SKM-1 (cell line): ENCODE measurements around the gene CILP.
A peak's percentile ranks its signal among the peaks of the same experiment; 100 is the strongest.
"Not testable (repeated sequence)": the region's sequence is repeated elsewhere in the genome, so short reads cannot be mapped to it uniquely, and the experiment has no call there.

Experiments
- DNase-seq: peaks from one replicate; lab custom pipeline; 2025; ENCODE audit not compliant: unreplicated experiment; lab: John Stamatoyannopoulos, UW

The CILP gene

GRCh38 chr15:65194826-65195547 is 16.3 kb downstream of the CILP start:
- DNase-seq = no peak

GRCh38 chr15:65192016-65192415 is 19.3 kb downstream of the CILP start:
- no peak for DNase-seq

- DNase-seq = peak; percentile 29
Observed at GRCh38 chr15:65189102-65189740, 22.1 kb downstream of the CILP start.

GRCh38 chr15:65188472-65188871 is 22.8 kb downstream of the CILP start:
- DNase-seq = not testable (repeated sequence)

GRCh38 chr15:65184868-65185717 is 26.2 kb downstream of the CILP start, which contains the start of gene CLPX:
Gene CLPX (minus strand): TSS chr15:65185342. CDS start chr15:65185153, 189 bp downstream.
- peak; percentile 73 for DNase-seq

GRCh38 chr15:65184305-65184867 is 26.9 kb downstream of the CILP start:
- DNase-seq = no peak

- no peak for DNase-seq
Observed at GRCh38 chr15:65183865-65184159, 27.5 kb downstream of the CILP start.

- no peak for DNase-seq
Observed at GRCh38 chr15:65182538-65182937, 28.7 kb downstream of the CILP start.

GRCh38 chr15:65181582-65182353 is 29.5 kb downstream of the CILP start:
- DNase-seq = not testable (repeated sequence)

- no peak for DNase-seq
Observed at GRCh38 chr15:65180167-65180566, 31.1 kb downstream of the CILP start.

- DNase-seq = no peak
Observed at GRCh38 chr15:65177901-65178300, 33.4 kb downstream of the CILP start.

GRCh38 chr15:65176056-65176455 is 35.2 kb downstream of the CILP start:
- no peak for DNase-seq

- no peak for DNase-seq
Observed at GRCh38 chr15:65175511-65175910, 35.8 kb downstream of the CILP start.

GRCh38 chr15:65174509-65174908 is 36.8 kb downstream of the CILP start:
- DNase-seq = no peak

- DNase-seq = no peak
Observed at GRCh38 chr15:65172531-65172930, 38.7 kb downstream of the CILP start.

- DNase-seq = no peak
Observed at GRCh38 chr15:65171428-65171827, 39.8 kb downstream of the CILP start.

GRCh38 chr15:65165875-65166274 is 45.4 kb downstream of the CILP start:
- DNase-seq = no peak

- no peak for DNase-seq
Observed at GRCh38 chr15:65164139-65164538, 47.1 kb downstream of the CILP start.

GRCh38 chr15:65163041-65163440 is 48.2 kb downstream of the CILP start:
- DNase-seq = no peak

- no peak for DNase-seq
Observed at GRCh38 chr15:65156692-65157091, 54.6 kb downstream of the CILP start.

- no peak for DNase-seq
Observed at GRCh38 chr15:65154720-65155119, 56.6 kb downstream of the CILP start.
